Measurements from ENCODE around the gene CD302. TPM values are rescaled to one million over a fixed set of nuclear protein-coding genes. Genes with fewer than 3 reads are reported as not detected.
"Not testable (repeated sequence)": the region's sequence is repeated elsewhere in the genome, so short reads cannot be mapped to it uniquely, and the experiment has no call there.

CD302 gene
- total and polyA plus RNA-seq, 10 of the 15 experiments (the other 5 are each of a cell fraction or from before 2014, with no cell fraction given) = 0.48 to 4.0 (median 2.1) TPM

- FAIRE-seq; H3K4me3 ChIP-seq; H4K20me1 ChIP-seq (ENCODE audit: control insufficient read depth, insufficient read depth); H3K4me2 ChIP-seq (ENCODE audit: control insufficient read depth, insufficient read depth); RAD21 ChIA-PET (ENCODE audit: unreplicated experiment); in situ Hi-C loops (cut with MboI); SMC1A ChIA-PET (ENCODE audit: uncharacterized antibody, unreplicated experiment); POLR2A ChIA-PET; DNase-seq (ENCODE audit: low read depth, low spot score); ATAC-seq; H2AFZ ChIP-seq (ENCODE audit: control insufficient read depth, low read depth, low read length); H3K4me1 ChIP-seq (ENCODE audit: control insufficient read depth, insufficient read depth, low read length); H3K9me3 ChIP-seq (replicated peaks; ENCODE audit: control insufficient read depth, insufficient read depth, low read length); H3K9ac ChIP-seq (ENCODE audit: control insufficient read depth, insufficient read depth, low read length); BruUV-seq (replicated peaks); H3K27ac ChIP-seq (ENCODE audit: control insufficient read depth, insufficient read depth); CTCF ChIA-PET; intact Hi-C loops (cut with micrococcal nuclease; ENCODE audit: unreplicated experiment); H3K27me3 ChIP-seq (replicated peaks in 1 of 2; ENCODE audit: control insufficient read depth in 2 of 2, insufficient read depth in 2 of 2, low read length in 1 of 2): not testable (repeated sequence)
- H3K36me3 ChIP-seq (ENCODE audit: control insufficient read depth in 2 of 2, insufficient read depth in 2 of 2, low read length in 1 of 2) = peaks cover 7 to 35% of the 10 kb centered on the region in 2 experiments
- H3K79me2 ChIP-seq (ENCODE audit: control insufficient read depth, insufficient read depth, low read length) = peaks cover 19% of the 10 kb centered on the region
- WGBS (ENCODE audit: insufficient coverage, insufficient replicate concordance, low lambda C conversion rate, missing lambda C conversion rate) = 98% methylated on average over 11 of the region's 11 CpGs
Observed at GRCh38 chr2:159745237-159745636, 52.8 kb downstream of the CD302 start.

- ChIA-PET CTCF (interaction anchor here (1.5 kb wide), 1 partner anchor 27 kb away, joined by 10 read pairs; no protein-coding TSS in a partner anchor), RAD21 (ENCODE audit: unreplicated experiment) (no interaction called here), SMC1A (ENCODE audit: uncharacterized antibody, unreplicated experiment) (interaction anchor here (2.1 kb wide), 1 partner anchor 30 kb away, joined by 6 read pairs; no protein-coding TSS in a partner anchor), POLR2A (interaction anchor here (0.6 to 1.4 kb wide), 2 partner anchors 23 to 32 kb away, joined by 4 to 5 read pairs; partner anchors contain the start of gene MARCHF7)
- H3K27ac ChIP-seq (ENCODE audit: control insufficient read depth, insufficient read depth) = no peak overlapping the region
- in situ Hi-C loops (cut with MboI) = no loop called here
- H4K20me1 ChIP-seq (ENCODE audit: control insufficient read depth, insufficient read depth) = no peaks in the 10 kb centered on the region
- ATAC-seq (no peak), FAIRE-seq (no peak), DNase-seq (ENCODE audit: low read depth, low spot score) (no peak)
- no peak overlapping the region for H3K4me2 ChIP-seq (ENCODE audit: control insufficient read depth, insufficient read depth)
- BruUV-seq (replicated peaks) = no TSS peak
- no peaks in the 10 kb centered on the region for H3K4me1 ChIP-seq (ENCODE audit: control insufficient read depth, insufficient read depth, low read length)
- peaks cover 19% of the 10 kb centered on the region for H3K79me2 ChIP-seq (ENCODE audit: control insufficient read depth, insufficient read depth, low read length)
- no peaks in the 10 kb centered on the region for H3K9me3 ChIP-seq (replicated peaks; ENCODE audit: control insufficient read depth, insufficient read depth, low read length)
- TF ChIP-seq PKNOX1 (IDR thresholded peaks at IDR 0.05) (no peak), EED (IDR thresholded peaks at IDR 0.05; ENCODE audit: low read depth) (no peak), ZNF207 (IDR thresholded peaks at IDR 0.05; ENCODE audit: borderline replicate concordance) (no peak), CHD1 (IDR thresholded peaks at IDR 0.05; ENCODE audit: low read depth, low read length) (no peak), RAD21 (IDR thresholded peaks at IDR 0.05; ENCODE audit: insufficient read depth, low read depth, low read length) (no peak), ZBED1 (IDR thresholded peaks at IDR 0.05; ENCODE audit: borderline replicate concordance) (no peak), PAX5 (IDR thresholded peaks at IDR 0.05; ENCODE audit: borderline replicate concordance, low read depth, low read length) (no peak), E4F1 (IDR thresholded peaks at IDR 0.05; ENCODE audit: borderline replicate concordance, partially characterized antibody) (no peak), MYB (IDR thresholded peaks at IDR 0.05; ENCODE audit: borderline replicate concordance, low read depth, low read length) (no peak)
- intact Hi-C loops (cut with micrococcal nuclease; ENCODE audit: unreplicated experiment) = no loop called here
- H3K27me3 ChIP-seq (replicated peaks in 1 of 2; ENCODE audit: control insufficient read depth in 2 of 2, insufficient read depth in 2 of 2, low read length in 1 of 2) = no peaks in the 10 kb centered on the region
- H3K36me3 ChIP-seq (ENCODE audit: control insufficient read depth in 2 of 2, insufficient read depth in 2 of 2, low read length in 1 of 2) = peaks cover 6 to 35% of the 10 kb centered on the region in 2 experiments
- 99% methylated on average over 3 of the region's 3 CpGs for WGBS (ENCODE audit: insufficient coverage, insufficient replicate concordance, low lambda C conversion rate, missing lambda C conversion rate)
- no peak overlapping the region for H3K4me3 ChIP-seq
- no peak overlapping the region for H3K9ac ChIP-seq (ENCODE audit: control insufficient read depth, insufficient read depth, low read length)
- no peak overlapping the region for H2AFZ ChIP-seq (ENCODE audit: control insufficient read depth, low read depth, low read length)
Observed at GRCh38 chr2:159744363-159744762, 53.6 kb downstream of the CD302 start.
